Measurements from ENCODE around the gene PPP4R4.

PPP4R4 gene, protein sequence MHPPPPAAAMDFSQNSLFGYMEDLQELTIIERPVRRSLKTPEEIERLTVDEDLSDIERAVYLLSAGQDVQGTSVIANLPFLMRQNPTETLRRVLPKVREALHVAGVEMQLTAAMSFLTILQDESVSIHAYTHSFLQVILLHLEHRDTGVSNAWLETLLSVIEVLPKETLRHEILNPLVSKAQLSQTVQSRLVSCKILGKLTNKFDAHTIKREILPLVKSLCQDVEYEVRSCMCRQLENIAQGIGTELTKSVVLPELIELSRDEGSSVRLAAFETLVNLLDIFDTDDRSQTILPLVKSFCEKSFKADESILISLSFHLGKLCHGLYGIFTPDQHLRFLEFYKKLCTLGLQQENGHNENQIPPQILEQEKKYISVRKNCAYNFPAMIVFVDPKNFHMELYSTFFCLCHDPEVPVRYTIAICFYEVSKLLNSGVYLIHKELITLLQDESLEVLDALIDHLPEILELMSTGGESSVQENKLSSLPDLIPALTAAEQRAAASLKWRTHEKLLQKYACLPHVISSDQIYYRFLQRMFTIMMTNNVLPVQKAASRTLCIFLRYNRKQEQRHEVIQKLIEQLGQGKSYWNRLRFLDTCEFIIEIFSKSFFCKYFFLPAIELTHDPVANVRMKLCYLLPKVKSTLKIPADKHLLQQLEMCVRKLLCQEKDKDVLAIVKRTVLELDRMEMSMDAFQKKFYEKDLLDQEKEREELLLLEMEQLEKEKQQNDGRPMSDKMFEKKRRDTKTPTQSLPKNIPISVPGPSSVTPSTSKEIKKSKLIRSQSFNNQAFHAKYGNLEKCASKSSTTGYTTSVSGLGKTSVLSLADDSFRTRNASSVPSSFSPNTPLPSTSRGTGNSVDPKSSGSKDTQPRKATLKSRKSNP

DNA sequence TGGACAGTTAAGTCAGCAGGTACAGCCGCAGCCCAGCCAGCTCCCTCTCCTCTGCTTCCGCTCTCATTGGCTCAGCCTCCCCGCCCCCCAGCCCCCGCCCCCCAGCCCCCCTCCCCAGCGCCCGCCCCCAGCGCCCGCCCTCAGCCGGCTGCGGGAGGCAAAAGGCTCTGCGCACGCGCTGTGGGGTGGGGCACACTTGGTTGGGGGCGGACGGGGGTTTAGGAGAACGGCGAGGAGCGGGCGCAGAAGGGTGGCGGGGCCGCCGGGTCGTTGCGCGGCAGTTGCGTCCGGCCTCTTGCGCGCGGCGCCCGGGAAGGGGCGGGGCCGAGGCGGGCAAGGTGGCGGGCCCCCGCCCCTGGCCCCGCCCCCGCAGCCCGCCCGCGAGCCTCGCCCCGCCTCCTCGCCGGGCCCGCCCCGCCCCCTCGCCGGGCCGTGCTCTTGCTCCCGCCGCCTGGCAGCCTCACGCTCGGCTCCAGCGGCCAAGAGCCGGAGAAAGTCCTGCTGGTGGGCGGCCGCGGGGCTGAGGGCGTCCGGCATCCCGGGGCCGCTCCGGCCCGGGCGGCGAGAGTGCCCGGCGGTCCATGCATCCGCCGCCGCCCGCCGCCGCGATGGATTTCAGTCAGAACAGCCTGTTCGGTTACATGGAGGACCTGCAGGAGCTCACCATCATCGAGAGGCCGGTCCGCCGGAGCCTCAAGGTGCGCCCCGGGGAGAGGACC lies at the start of gene PPP4R4:
Gene PPP4R4, plus strand, starts transcription at position 438 of the 719 bp plus-strand sequence. Its CDS starts 144 bp downstream, at position 582.
- peak; percentile 58 to 64 for DNase-seq (ENCODE audit: low read depth in 2 of 2)

GRCh38 chr14:94124582-94125377 lies 49.3 kb upstream of the PPP4R4 start:
- no peak for DNase-seq (ENCODE audit: low read depth in 2 of 2)

- DNase-seq (ENCODE audit: low read depth in 2 of 2), result no peak
Measured at GRCh38 chr14:94125659-94126418, 48.3 kb upstream of the PPP4R4 start.

DNA sequence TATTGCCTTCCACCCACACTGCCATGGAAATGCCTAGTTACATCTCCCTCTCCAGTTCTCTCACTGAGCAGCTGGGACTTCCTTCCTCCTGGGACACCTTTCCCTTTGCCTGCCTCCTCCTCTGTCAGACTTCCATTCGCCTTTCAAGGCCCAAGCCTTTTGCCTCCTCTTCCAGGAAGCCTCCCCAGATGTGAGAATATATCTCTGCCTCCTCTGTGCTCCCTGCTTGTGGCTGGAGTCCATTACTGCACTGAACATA lies 47.8 kb upstream of the PPP4R4 start:
- DNase-seq (ENCODE audit: low read depth in 2 of 2), result no peak

DNA sequence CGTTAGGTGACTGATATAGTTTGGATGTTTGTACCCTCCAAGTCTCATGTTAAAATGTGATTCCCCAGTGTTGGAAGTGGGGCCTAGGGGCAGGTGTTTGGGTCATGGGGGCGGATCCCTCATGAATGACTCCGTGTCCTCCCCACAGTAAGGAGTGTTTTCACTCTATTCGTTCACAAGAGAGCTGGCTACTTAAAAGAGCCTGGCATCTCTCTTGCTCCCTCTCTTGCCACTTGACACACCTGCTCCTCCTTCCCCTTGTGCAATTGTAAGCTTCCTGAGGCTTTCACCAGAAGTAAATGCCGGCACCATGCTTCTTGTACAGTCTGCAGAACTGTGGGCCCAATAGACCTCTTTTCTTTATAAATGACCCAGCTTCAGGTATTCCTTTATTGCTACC lies 47.3 kb upstream of the PPP4R4 start:
- DNase-seq (ENCODE audit: low read depth in 2 of 2), result no peak

DNA sequence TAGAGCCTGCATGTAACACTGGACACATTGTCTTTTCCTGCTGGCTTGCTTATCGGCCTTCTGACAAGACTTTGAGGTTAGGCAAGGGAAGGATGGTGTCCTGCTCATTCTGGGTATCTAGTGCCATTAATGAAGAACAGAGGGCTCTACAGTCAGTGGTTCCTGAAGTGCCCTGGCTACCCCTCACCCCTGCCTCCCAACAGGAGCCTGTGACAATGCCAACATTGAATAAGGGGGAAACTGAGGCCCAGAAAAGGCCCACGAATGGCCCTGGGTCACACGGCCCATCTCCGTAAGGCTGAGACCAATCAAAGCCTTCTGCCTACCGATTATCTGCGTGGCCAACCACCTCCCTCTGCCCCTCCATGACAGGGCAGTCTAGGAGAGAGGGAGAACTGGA lies 46.8 kb upstream of the PPP4R4 start:
- no peak for DNase-seq (ENCODE audit: low read depth in 2 of 2)

DNA sequence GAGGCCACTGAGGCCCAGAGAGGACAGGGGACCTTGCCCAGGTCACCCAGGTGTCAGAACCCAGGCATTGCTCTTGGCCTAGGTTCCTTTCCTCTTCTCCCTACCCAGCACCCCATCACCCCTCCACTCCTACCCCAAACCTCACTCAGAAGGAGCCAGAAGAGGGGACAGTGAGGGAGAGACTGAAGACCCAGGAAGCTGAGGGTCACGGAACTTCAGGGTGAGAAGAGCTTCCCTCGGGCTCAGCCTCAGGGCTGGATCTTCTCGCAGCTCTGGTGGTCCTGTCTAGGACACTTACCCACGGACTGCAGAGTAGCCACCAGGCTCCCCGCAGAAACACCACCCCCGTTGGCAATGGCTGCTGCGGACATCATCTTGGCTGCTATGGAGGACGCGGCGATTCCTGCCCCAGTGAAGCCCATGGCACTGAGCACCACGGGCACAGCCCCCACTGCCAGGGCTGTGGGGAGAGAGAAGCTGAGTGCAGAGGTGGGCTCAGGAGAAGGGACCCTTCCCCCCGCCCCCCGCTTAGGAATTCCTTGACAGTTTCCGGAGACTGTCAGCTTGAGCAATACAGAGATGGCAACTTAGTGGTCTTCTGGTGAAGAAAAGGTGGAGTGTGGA lies 45.8 kb upstream of the PPP4R4 start:
- DNase-seq (ENCODE audit: low read depth in 2 of 2), result no peak

- peak; percentile 53 to 58 for DNase-seq (ENCODE audit: low read depth in 2 of 2)
Measured at GRCh38 chr14:94129111-94129757, 44.9 kb upstream of the PPP4R4 start, which contains the start of gene IFI27L2. TSS of gene IFI27L2 (minus strand) at chr14:94129604. CDS start at chr14:94129564, 40 bp downstream.

DNA sequence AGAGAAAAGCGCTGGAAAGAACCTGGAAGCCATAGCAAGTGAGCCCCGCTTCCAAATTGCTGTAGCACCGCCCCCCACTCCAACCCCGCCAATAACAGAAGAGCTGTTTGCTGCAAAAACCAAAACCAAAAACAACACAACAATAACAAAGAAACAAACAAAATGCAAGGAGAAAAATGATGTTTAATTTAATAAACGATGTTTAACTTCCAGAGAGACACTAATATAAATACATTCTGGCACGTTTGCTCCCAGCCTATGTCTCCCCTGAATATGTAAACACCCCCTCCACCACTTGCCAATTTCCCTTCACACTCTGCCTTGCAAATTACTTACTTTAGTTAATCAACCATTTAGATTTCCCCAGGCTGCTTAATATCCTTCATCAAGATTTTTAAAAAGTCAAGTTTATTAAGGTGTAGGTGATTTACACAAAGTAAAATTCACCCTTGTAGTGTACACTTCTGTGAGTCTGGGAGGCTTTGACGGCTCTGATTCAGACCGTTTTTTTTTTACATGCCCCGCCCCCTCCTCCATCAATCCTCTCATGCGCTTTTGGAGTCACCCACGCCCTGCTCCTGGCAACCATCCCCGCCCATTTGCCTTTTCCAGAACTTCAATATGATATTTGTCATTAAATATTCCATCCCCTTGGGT lies 44.2 kb upstream of the PPP4R4 start:
- no peak for DNase-seq (ENCODE audit: low read depth in 2 of 2)

DNA sequence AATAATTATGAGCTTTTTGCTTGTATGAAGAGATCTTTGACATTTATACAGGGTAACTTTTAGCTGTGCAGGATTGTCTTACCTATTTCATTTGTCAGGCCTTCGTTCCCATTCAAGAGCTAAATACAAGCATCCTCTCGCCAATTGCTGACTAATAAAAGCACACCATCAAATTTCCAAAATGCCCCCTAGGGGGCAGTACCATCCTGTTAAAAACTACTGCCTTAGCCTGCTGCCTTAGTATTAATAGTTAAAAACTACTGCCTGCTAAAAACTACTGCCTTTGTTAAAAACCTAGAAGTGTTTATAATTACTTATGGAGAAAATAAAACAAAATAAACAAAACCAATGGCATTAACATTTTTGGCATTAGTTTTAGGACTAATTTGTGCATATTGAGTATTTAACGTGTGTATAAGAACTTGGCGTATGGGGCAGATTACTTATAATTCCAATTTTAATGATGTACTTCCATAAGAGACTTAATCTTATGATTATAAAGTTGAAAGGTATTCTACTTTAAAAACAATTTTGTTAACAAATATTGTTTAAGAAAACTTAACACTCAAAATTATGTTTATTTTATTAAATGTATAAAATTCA lies 41.7 kb upstream of the PPP4R4 start:
- DNase-seq (ENCODE audit: low read depth in 2 of 2), result no peak

- no peak for DNase-seq (ENCODE audit: low read depth in 2 of 2)
Measured at GRCh38 chr14:94135476-94135875, 38.6 kb upstream of the PPP4R4 start.

GRCh38 chr14:94136575-94137331 lies 37.4 kb upstream of the PPP4R4 start:
- DNase-seq (ENCODE audit: low read depth in 2 of 2), result peak; percentile 42 to 43

GRCh38 chr14:94138251-94138650 lies 35.9 kb upstream of the PPP4R4 start:
- no peak for DNase-seq (ENCODE audit: low read depth in 2 of 2)

DNA sequence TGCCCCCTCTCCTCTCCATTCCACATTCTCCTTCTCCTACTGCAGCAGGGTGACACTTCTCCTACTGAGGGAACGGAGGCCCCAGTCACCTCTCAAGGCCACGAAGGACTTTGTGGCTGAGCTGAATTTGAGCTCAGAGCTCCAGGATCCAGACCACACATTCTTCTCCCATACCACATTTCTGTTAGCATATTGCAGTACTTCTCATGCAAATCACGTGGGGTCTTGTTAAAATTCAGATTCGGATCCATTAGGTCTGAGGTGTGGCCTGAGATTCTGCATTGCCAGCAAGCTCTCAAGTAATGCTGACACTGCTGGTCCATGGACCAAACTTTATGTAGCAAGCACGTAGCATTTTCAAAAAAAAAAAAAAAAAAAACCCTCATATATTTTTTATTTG lies 35.1 kb upstream of the PPP4R4 start:
- DNase-seq (ENCODE audit: low read depth in 2 of 2), result no peak

DNA sequence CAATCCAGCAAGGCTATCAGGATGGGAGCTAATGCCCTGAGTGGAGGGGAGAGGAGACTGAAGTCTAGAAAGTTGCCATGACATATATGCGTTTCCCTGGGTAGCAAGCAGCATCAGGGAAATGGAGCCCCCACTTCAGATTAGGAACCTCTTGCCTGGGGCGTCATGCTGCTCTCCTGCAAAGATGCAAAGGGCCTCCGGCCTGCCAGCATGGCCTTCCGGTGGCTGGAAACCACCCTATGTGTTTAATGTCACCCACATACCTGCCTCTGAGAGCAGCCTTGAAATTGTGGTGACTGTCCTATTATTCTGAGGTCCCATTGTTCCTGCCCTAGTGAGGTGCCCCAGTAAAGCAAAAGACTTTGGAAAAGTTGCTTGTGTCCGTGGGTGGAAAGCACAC lies 34.7 kb upstream of the PPP4R4 start:
- no peak for DNase-seq (ENCODE audit: low read depth in 2 of 2)

DNA sequence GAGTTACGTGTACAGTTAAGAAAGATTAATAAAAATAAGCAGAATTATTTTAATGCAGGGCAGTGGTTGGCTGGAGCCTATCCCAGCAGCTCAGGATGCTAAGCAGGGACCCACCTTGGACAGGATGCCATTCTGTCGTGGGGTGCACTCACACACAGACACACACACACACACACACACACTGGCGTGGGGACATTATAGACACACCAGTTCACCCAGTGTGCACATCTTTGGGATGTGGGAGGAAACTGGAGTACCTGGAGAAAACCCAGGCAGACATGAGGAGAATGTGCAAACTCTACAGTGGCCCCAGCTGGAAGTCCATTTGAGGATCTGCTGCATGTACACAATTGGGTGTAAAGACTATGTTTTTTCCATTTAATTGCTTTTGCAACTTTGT lies 31.9 kb upstream of the PPP4R4 start:
- no peak for DNase-seq (ENCODE audit: low read depth in 2 of 2)

DNA sequence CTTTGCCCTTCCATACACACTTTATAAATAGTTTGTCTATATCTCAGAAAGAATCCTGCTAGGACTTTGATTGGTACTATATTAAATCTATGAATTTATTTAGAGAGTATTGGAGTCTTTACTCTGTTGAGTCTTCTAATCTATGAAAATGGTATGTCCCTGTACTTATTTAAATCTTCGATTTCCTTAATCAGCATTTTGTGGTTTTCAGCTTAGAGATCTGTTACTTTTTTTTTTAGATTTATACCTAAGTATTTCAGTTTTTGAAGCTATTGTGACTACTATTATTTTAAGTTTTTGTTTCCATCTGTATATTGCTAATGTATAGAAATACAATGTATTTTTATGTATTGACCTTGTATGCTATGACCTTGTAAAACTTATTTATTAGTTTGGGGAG lies 31.3 kb upstream of the PPP4R4 start:
- no peak for DNase-seq (ENCODE audit: low read depth in 2 of 2)

DNA sequence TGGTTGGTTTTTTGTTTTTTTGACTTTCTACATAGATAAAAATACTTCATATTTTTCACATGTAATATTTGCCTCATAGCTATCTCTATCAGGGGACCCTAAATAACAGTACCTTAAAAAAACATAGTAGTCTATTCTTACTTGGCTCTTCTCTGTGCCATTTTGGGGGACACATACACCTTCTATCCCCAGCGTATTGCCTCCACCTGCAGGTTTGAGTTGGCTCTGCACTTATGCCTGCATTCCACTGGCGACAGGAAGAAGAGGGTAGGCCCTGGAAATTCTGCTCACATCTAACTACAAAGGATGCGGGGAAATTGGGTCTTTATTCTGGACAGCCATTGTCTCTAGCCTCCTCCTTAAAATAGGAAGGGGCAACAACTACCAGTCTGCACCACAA lies 30.9 kb upstream of the PPP4R4 start:
- no peak for DNase-seq (ENCODE audit: low read depth in 2 of 2)

Measured in fibroblast of skin of left biceps (primary cell).